HepG2 (cell line): ENCODE measurements around the gene ZMPSTE24. TPM values are rescaled to one million over a fixed set of nuclear protein-coding genes. Genes with fewer than 3 reads are reported as not detected.

Experiments used
- ATRX ChIP-seq: sonication (generic); formaldehyde crosslinking; IDR thresholded peaks from 2 replicates; pipeline ENCODE4 v1.4.0; 2020; ENCODE audit warnings: missing genetic modification reagents, borderline replicate concordance
- BRD4 ChIP-seq: sonication (generic); formaldehyde crosslinking; IDR thresholded peaks from 2 replicates; pipeline ENCODE4 v1.4.0; 2020; ENCODE audit warnings: missing genetic modification reagents
- CAMTA2 ChIP-seq: sonication (generic); formaldehyde crosslinking; IDR thresholded peaks from 2 replicates; pipeline ENCODE4 v1.4.0; 2020; ENCODE audit warnings: mild to moderate bottlenecking, missing genetic modification reagents, borderline replicate concordance
- CCDC6 ChIP-seq: sonication (generic); formaldehyde crosslinking; IDR thresholded peaks from 2 replicates; pipeline ENCODE4 v1.8.1; 2022; ENCODE audit warnings: mild to moderate bottlenecking, missing genetic modification reagents, moderate library complexity
- ELF4 ChIP-seq: sonication (generic); formaldehyde crosslinking; IDR thresholded peaks from 2 replicates; pipeline ENCODE4 v1.5.0; 2020; ENCODE audit warnings: missing genetic modification reagents, mild to moderate bottlenecking, moderate library complexity, borderline replicate concordance
- ESRRA ChIP-seq: sonication (generic); formaldehyde crosslinking; IDR thresholded peaks from 2 replicates; pipeline ENCODE4 v1.5.1; 2020; ENCODE audit warnings: mild to moderate bottlenecking, low read depth, missing genetic modification reagents
- ETV6 ChIP-seq: sonication (generic); formaldehyde crosslinking; conservative IDR thresholded peaks from 2 replicates; pipeline ENCODE4 v1.4.0; 2020; ENCODE audit warnings: missing genetic modification reagents
- KLF11 ChIP-seq: IDR thresholded peaks from 2 replicates; pipeline ENCODE4 v1.6.1; 2016; ENCODE audit warnings: missing compliant biosample characterization
- MAFG ChIP-seq: sonication (generic); formaldehyde crosslinking; IDR thresholded peaks from 2 replicates; pipeline ENCODE4 v1.5.1; 2020; ENCODE audit warnings: mild to moderate bottlenecking, missing genetic modification reagents
- MAZ ChIP-seq, 2 experiments: sonication (generic) in 1 of 2; formaldehyde crosslinking in 1 of 2; IDR thresholded peaks; 2 replicates each; pipeline versions ENCODE4 v1.5.0 to v1.6.1; 2012 to 2020; ENCODE audit warnings: low read depth in 2 of 2, mild to moderate bottlenecking in 2 of 2, borderline replicate concordance in 1 of 2, improper control_type of control experiment in 1 of 2, low read length in 1 of 2, missing genetic modification reagents in 1 of 2, moderate library complexity in 1 of 2
- NKX3-1 ChIP-seq: sonication (generic); formaldehyde crosslinking; IDR thresholded peaks from 2 replicates; pipeline ENCODE4 v1.5.0; 2020; ENCODE audit warnings: missing genetic modification reagents
- NR2F2 ChIP-seq: IDR thresholded peaks from 2 replicates; pipeline ENCODE4 v1.6.1; 2012; ENCODE audit warnings: low read depth, inconsistent platforms, borderline replicate concordance
- PHB2 ChIP-seq: fragments of 450-650 bp; IDR thresholded peaks from 2 replicates; pipeline ENCODE4 v1.6.1; 2018; ENCODE audit not compliant: partially characterized antibody
- ZC3H4 ChIP-seq: sonication (generic); formaldehyde crosslinking; IDR thresholded peaks from 2 replicates; pipeline ENCODE4 v1.4.0; 2020; ENCODE audit warnings: missing genetic modification reagents, borderline replicate concordance
- ZFP90 ChIP-seq: sonication (generic); formaldehyde crosslinking; IDR thresholded peaks from 2 replicates; pipeline ENCODE4 v1.8.0; 2022; ENCODE audit warnings: missing genetic modification reagents, mild to moderate bottlenecking, inconsistent platforms, borderline replicate concordance
- ZNF260 ChIP-seq: sonication (generic); formaldehyde crosslinking; IDR thresholded peaks from 2 replicates; pipeline ENCODE4 v1.4.0; 2020; ENCODE audit warnings: missing genetic modification reagents, low read depth, mild to moderate bottlenecking, borderline replicate concordance
- ZNF407 ChIP-seq: sonication (generic); formaldehyde crosslinking; IDR thresholded peaks from one replicate; pipeline ENCODE4 v1.5.1; 2020; ENCODE audit warnings: mild to moderate bottlenecking, missing genetic modification reagents; ENCODE audit errors: not compliant biosample characterization
- ZNF572 ChIP-seq: sonication (generic); formaldehyde crosslinking; IDR thresholded peaks from 2 replicates; pipeline ENCODE4 v1.5.1; 2020; ENCODE audit warnings: mild to moderate bottlenecking, missing genetic modification reagents
- ZNF7 ChIP-seq: IDR thresholded peaks from 2 replicates; pipeline ENCODE4 v1.6.1; 2016; ENCODE audit warnings: missing biosample characterization, missing genetic modification reagents
- ZNF773 ChIP-seq: sonication (generic); formaldehyde crosslinking; IDR thresholded peaks from 2 replicates; pipeline ENCODE4 v1.4.0; 2020; ENCODE audit warnings: missing genetic modification reagents, borderline replicate concordance
- polyA plus RNA-seq, 8 experiments: library from polyadenylated mRNA; depleted of rRNA in 3 of 8; stranded (reverse) in 7 of 8; unstranded in 1 of 8; fragments of >200 nt; fragmentation: Illumina TruSeq in 4 of 8; extraction: Trizol in 4 of 8; gene quantifications; 2 replicates each; pipeline versions ENCODE4 v1.2.1 to v1.2.3, GENCODE V29; 2011 to 2016; ENCODE audit warnings: low read depth in 4 of 8, missing spikeins in 1 of 8, mixed read lengths in 1 of 8; ENCODE audit not compliant: insufficient read depth in 1 of 8
- total RNA-seq, 5 experiments: library from RNA; depleted of rRNA; stranded (reverse); fragments of >200 nt; fragmentation: Illumina TruSeq; extraction: Trizol; gene quantifications; 2 replicates each; pipeline ENCODE4 v1.2.3, GENCODE V29; 2016; ENCODE audit warnings: low read depth in 1 of 5
- TF ChIP-seq, protein P1 (sequence below): sonication (generic); formaldehyde crosslinking; IDR thresholded peaks from 2 replicates; pipeline ENCODE4 v1.5.1; 2020; ENCODE audit warnings: missing genetic modification reagents, mild to moderate bottlenecking, borderline replicate concordance

The ZMPSTE24 gene
- total and polyA plus RNA-seq, 2 of the 13 experiments (the other 11 are each of a cell fraction or from before 2014, with no cell fraction given), result 13.6 to 60.2 TPM

GRCh38 chr1:40338745-40339419, 80.8 kb downstream of the ZMPSTE24 start (continued):
- TF ChIP-seq ESRRA (CRISPR knock-in tag) (no peak), CCDC6 (CRISPR knock-in tag) (no peak), ZNF7 (CRISPR knock-in tag) (no peak), MAFG (CRISPR knock-in tag) (no peak), BRD4 (CRISPR knock-in tag) (no peak), ZNF407 (no peak), CAMTA2 (no peak), ZNF773 (no peak), ELF4 (CRISPR knock-in tag) (no peak), ZNF260 (CRISPR knock-in tag) (no peak), ATRX (CRISPR knock-in tag) (no peak), PHB2 (no peak), ZNF572 (CRISPR knock-in tag) (peak; percentile 64; the same call in 1 of the 2 replicates), ZC3H4 (CRISPR knock-in tag) (no peak), ETV6 (CRISPR knock-in tag) (no peak), MAZ (IDR thresholded peaks at IDR 0.05; ENCODE audit: borderline replicate concordance, low read depth, low read length) (no peak), MAZ (CRISPR knock-in tag; IDR thresholded peaks at IDR 0.05; ENCODE audit: low read depth) (no peak), ZFP90 (CRISPR knock-in tag) (0 out of 2 replicates have a peak, but pooled peaks have one; percentile 21), KLF11 (no peak), NR2F2 (no peak), NKX3-1 (CRISPR knock-in tag) (no peak)
- TF ChIP-seq, protein P1, sequence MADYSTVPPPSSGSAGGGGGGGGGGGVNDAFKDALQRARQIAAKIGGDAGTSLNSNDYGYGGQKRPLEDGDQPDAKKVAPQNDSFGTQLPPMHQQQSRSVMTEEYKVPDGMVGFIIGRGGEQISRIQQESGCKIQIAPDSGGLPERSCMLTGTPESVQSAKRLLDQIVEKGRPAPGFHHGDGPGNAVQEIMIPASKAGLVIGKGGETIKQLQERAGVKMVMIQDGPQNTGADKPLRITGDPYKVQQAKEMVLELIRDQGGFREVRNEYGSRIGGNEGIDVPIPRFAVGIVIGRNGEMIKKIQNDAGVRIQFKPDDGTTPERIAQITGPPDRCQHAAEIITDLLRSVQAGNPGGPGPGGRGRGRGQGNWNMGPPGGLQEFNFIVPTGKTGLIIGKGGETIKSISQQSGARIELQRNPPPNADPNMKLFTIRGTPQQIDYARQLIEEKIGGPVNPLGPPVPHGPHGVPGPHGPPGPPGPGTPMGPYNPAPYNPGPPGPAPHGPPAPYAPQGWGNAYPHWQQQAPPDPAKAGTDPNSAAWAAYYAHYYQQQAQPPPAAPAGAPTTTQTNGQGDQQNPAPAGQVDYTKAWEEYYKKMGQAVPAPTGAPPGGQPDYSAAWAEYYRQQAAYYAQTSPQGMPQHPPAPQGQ (CRISPR knock-in tag), result no peak
